Right cardiac atrium (tissue), 5 donors: ENCODE measurements around the gene AQP7. TPM values are rescaled to one million over a fixed set of nuclear protein-coding genes. Genes with fewer than 3 reads are reported as not detected.
"Not testable (repeated sequence)": the region's sequence is repeated elsewhere in the genome, so short reads cannot be mapped to it uniquely, and the experiment has no call there.

Experiments used
- ATAC-seq, 2 donors: fragments of 200-7000 bp; cut with Tn5 transposase; one replicate each; pipeline versions ENCODE4 v1.8.0 to v1.9.1; 2020; ENCODE audit warnings: moderate library complexity in 2 of 2, mild to moderate bottlenecking in 1 of 2
- DNase-seq, 3 donors: peaks; one replicate each; pipeline ENCODE4 v3.0.0-alpha.2; 2020
- H3K27ac ChIP-seq: one replicate; pipeline ENCODE4 v1.5.1; 2013; ENCODE audit warnings: mild to moderate bottlenecking, low read length, control low read depth, moderate library complexity
- H3K27me3 ChIP-seq: one replicate; pipeline ENCODE4 v1.6.1; 2013; ENCODE audit not compliant: control insufficient read depth, insufficient read depth
- H3K4me1 ChIP-seq: one replicate; pipeline ENCODE4 v1.6.1; 2013; ENCODE audit warnings: low read length; ENCODE audit not compliant: control insufficient read depth, insufficient read depth
- H3K4me3 ChIP-seq: one replicate; pipeline ENCODE4 v1.5.1; 2013; ENCODE audit warnings: low read length, control low read depth
- H3K9me3 ChIP-seq: one replicate; pipeline ENCODE4 v1.6.1; 2013; ENCODE audit warnings: low read length; ENCODE audit not compliant: control insufficient read depth
- whole genome bisulfite sequencing: extraction: QIAGEN DNeasy Blood & Tissue Kit; methylation state at CpG from one replicate; pipeline ENCODE4 v1.1.7; 2013; 5-methylcytosine and 5-hydroxymethylcytosine counted together
- intact Hi-C, 4 donors: fragments of 100-400 bp; cut with DNase I; formaldehyde crosslinking; loops; one replicate each; pipeline versions ENCODE4 v1.11.0 to v1.14.0; 2022 to 2023
- polyA plus RNA-seq: library from polyadenylated mRNA; stranded (reverse); fragments of 200-250 nt; gene quantifications from one replicate; pipeline ENCODE4 v1.2.3, GENCODE V29; 2013
- total RNA-seq, 4 donors: library from RNA; stranded (reverse); fragmentation: NEBNext Ultra II Directional; extraction: Animal tissue kit (Norgen Biotek cat#: 25700); gene quantifications; one replicate each; pipeline ENCODE4 v1.2.1, GENCODE V29; 2021
- donor health status: healthy with polysubstance abuse.
- donor health status: DM: no; HTN: yes; CAD: no.
- donor health status: DM: no; HTN: no; CAD: no.
- donor health status: DM: no; HTN: yes; CAD: no; lungs with severe emphysema.
- donor health status: DM: yes; HTN: yes; CAD: no.

Gene AQP7
- total and polyA plus RNA-seq, 5 donors, result 68.6 to 180 (median 128) TPM

GRCh38 chr9:33383396-33383795 is 19.0 kb downstream of the AQP7 start:
- H3K4me3 ChIP-seq, H3K9me3 ChIP-seq, DNase-seq, intact Hi-C loops, H3K4me1 ChIP-seq, H3K27me3 ChIP-seq, ATAC-seq, H3K27ac ChIP-seq: not testable (repeated sequence)
- WGBS, result 95% methylated on average over 11 of the region's 11 CpGs

GRCh38 chr9:33382397-33382796 is 20.0 kb downstream of the AQP7 start:
- H3K27ac ChIP-seq, intact Hi-C loops, H3K4me3 ChIP-seq, H3K27me3 ChIP-seq, H3K4me1 ChIP-seq, ATAC-seq, H3K9me3 ChIP-seq: not testable (repeated sequence)
- DNase-seq, result peak in 1 of 3 donors; percentile 25
- 75% methylated on average over 10 of the region's 10 CpGs for WGBS

GRCh38 chr9:33381231-33381791 is 21.1 kb downstream of the AQP7 start:
- DNase-seq (peak in 1 of 3 donors; percentile 59), ATAC-seq (peak; percentile 49 to 59)
- intact Hi-C loops, result no loop called here
- no peaks in the 10 kb centered on the region for H3K9me3 ChIP-seq
- H3K27ac ChIP-seq, result peak overlapping the region; percentile 2
- H3K4me3 ChIP-seq, result no peak overlapping the region
- 61% methylated on average over 11 of the region's 11 CpGs for WGBS
- H3K4me1 ChIP-seq, result no peaks in the 10 kb centered on the region
- no peaks in the 10 kb centered on the region for H3K27me3 ChIP-seq

GRCh38 chr9:33380390-33381094 is 21.8 kb downstream of the AQP7 start:
- Histone ChIP-seq H3K4me1 (no peaks in the 10 kb centered on the region), H3K9me3 (no peaks in the 10 kb centered on the region), H3K4me3 (no peak overlapping the region), H3K27ac (peak overlapping the region; percentile 2), H3K27me3 (no peaks in the 10 kb centered on the region)
- intact Hi-C loops, result no loop called here
- DNase-seq (peak in 1 of 3 donors; percentile 33), ATAC-seq (peak; percentile 8 to 20)
- 85% methylated on average over 5 of the region's 5 CpGs for WGBS

GRCh38 chr9:33379666-33380389 is 22.5 kb downstream of the AQP7 start:
- intact Hi-C loops, result loop anchor here in 3 of 4 donors (10.0 kb wide), 2 partner anchors 75 to 85 kb away; no protein-coding TSS in a partner anchor
- H3K4me3 ChIP-seq, result no peak overlapping the region
- DNase-seq, result peak in 2 of 3 donors; percentile 68 to 75
- peak; percentile 34 to 40 for ATAC-seq
- 70% methylated on average over 14 of the region's 14 CpGs for WGBS
- H3K27ac ChIP-seq, result peak overlapping the region; percentile 9
- no peaks in the 10 kb centered on the region for H3K4me1 ChIP-seq
- no peaks in the 10 kb centered on the region for H3K9me3 ChIP-seq
- H3K27me3 ChIP-seq, result no peaks in the 10 kb centered on the region

GRCh38 chr9:33378121-33378795 is 24.1 kb downstream of the AQP7 start:
- no peak overlapping the region for H3K27ac ChIP-seq
- intact Hi-C loops, result loop anchor here in 3 of 4 donors (10.0 kb wide), 2 partner anchors 77 to 87 kb away; no protein-coding TSS in a partner anchor
- 80% methylated on average over 9 of the region's 9 CpGs for WGBS
- H3K27me3 ChIP-seq, result no peaks in the 10 kb centered on the region
- no peaks in the 10 kb centered on the region for H3K4me1 ChIP-seq
- no peak overlapping the region for H3K4me3 ChIP-seq
- ATAC-seq (no peak), DNase-seq (no peak)
- no peaks in the 10 kb centered on the region for H3K9me3 ChIP-seq

GRCh38 chr9:33377089-33377715 is 25.2 kb downstream of the AQP7 start:
- no peak overlapping the region for H3K27ac ChIP-seq
- DNase-seq, result no peak
- 92% methylated on average over 12 of the region's 12 CpGs for WGBS
- H3K27me3 ChIP-seq, result no peaks in the 10 kb centered on the region
- H3K4me1 ChIP-seq, result no peaks in the 10 kb centered on the region
- ATAC-seq, result no peak
- no peak overlapping the region for H3K4me3 ChIP-seq
- H3K9me3 ChIP-seq, result no peaks in the 10 kb centered on the region
- intact Hi-C loops, result loop anchor here in 3 of 4 donors (10.0 kb wide), 2 partner anchors 78 to 88 kb away; no protein-coding TSS in a partner anchor

GRCh38 chr9:33375841-33376321 is 26.5 kb downstream of the AQP7 start:
- ATAC-seq (peak; percentile 38 to 49), DNase-seq (peak in 1 of 3 donors; percentile 50)
- H3K27ac ChIP-seq, result peak overlapping the region; percentile 87
- intact Hi-C loops, result loop anchor here in 3 of 4 donors (2.0 to 10.0 kb wide), 3 partner anchors 39 to 89 kb away; no protein-coding TSS in a partner anchor
- no peak overlapping the region for H3K4me3 ChIP-seq
- 38% methylated on average over 7 of the region's 7 CpGs for WGBS
- no peaks in the 10 kb centered on the region for H3K9me3 ChIP-seq
- H3K4me1 ChIP-seq, result no peaks in the 10 kb centered on the region
- no peaks in the 10 kb centered on the region for H3K27me3 ChIP-seq

- no peak overlapping the region for H3K4me3 ChIP-seq
- no peaks in the 10 kb centered on the region for H3K27me3 ChIP-seq
- DNase-seq (peak in 1 of 3 donors; percentile 68), ATAC-seq (peak; percentile 40 to 47)
- intact Hi-C loops, result loop anchor here in 3 of 4 donors (2.0 to 10.0 kb wide), 3 partner anchors 39 to 89 kb away; no protein-coding TSS in a partner anchor
- H3K4me1 ChIP-seq, result no peaks in the 10 kb centered on the region
- no peaks in the 10 kb centered on the region for H3K9me3 ChIP-seq
- peak overlapping the region; percentile 87 for H3K27ac ChIP-seq
- WGBS, result 51% methylated on average over 15 of the region's 15 CpGs
Observed at GRCh38 chr9:33375238-33375840, 27.0 kb downstream of the AQP7 start.
